Epithelial cell of esophagus (primary cell): ENCODE data around the gene CHCHD4.

Experiments
- DNase-seq: peaks from one replicate; pipeline ENCODE4 v3.0.0; 2010; ENCODE audit warnings: low read depth
- H3K4me3 ChIP-seq: 2 replicates; pipeline ENCODE4 v1.5.1; 2011; ENCODE audit warnings: mild to moderate bottlenecking, low read length, control low read depth
- TF ChIP-seq, protein P1 (sequence below): IDR thresholded peaks from 2 replicates; pipeline ENCODE4 v1.5.1; 2011; ENCODE audit warnings: low read depth, mild to moderate bottlenecking, low read length, control low read depth, inconsistent platforms; ENCODE audit not compliant: insufficient read depth; ENCODE audit errors: missing control alignments

Gene CHCHD4

GRCh38 chr3:14150491-14151230 lies 26.0 kb upstream of the CHCHD4 start:
- DNase-seq: peak; percentile 35

GRCh38 chr3:14150078-14150477 lies 25.4 kb upstream of the CHCHD4 start:
- H3K4me3 ChIP-seq: no peak overlapping the region
- no peak for DNase-seq
- TF ChIP-seq, protein P1, sequence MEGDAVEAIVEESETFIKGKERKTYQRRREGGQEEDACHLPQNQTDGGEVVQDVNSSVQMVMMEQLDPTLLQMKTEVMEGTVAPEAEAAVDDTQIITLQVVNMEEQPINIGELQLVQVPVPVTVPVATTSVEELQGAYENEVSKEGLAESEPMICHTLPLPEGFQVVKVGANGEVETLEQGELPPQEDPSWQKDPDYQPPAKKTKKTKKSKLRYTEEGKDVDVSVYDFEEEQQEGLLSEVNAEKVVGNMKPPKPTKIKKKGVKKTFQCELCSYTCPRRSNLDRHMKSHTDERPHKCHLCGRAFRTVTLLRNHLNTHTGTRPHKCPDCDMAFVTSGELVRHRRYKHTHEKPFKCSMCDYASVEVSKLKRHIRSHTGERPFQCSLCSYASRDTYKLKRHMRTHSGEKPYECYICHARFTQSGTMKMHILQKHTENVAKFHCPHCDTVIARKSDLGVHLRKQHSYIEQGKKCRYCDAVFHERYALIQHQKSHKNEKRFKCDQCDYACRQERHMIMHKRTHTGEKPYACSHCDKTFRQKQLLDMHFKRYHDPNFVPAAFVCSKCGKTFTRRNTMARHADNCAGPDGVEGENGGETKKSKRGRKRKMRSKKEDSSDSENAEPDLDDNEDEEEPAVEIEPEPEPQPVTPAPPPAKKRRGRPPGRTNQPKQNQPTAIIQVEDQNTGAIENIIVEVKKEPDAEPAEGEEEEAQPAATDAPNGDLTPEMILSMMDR: no peak

More at GRCh38 chr3:14150491-14151230, 26.0 kb upstream of the CHCHD4 start:
- TF ChIP-seq, protein P1: no peak
- H3K4me3 ChIP-seq: no peak overlapping the region

DNA sequence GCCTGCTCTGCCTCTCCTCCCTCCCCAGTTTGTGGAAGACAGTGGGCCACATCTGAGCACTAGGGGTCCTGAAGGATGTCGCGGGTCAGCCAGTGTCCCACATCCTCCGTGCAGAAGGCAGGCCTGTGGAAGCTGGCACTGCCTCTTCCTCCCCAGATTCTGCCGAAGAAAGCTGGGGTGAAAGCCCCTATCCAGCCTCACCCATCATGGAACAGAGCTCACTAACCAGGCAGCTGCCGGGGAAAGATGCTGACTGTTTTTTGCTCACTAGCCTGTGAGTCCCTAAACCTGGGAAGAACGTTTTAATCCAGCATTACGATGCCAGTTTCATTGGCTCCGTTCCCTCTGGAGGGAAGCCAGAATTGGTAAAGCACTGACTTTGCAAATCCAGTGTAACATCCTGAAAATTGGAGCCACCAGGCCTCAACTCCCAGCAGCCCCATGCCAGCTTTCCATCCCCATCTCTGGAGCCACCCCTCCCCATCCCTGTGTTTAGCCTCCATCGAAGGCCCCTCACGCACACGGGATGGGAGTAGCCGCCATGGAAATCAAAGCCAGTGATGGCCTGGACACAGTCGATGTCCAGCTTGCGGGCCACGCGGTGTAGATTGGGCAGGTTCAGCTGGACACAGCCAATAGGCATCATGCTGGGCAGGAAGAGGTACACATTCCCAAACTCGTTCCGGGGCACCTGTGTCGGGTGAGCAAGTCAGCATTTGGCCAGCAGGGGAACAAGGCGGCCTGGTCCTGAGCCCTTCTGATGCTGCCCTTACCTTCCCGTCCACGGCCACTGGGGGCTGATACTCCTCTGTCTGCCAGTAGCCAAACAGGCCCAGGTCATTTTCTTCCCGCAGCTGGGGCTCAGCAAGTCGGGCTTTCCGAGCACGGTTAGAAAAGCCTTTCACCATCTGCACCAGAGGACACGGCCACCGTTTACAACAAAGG lies 23.6 kb upstream of the CHCHD4 start:
- H3K4me3 ChIP-seq: no peak overlapping the region
- no peak for DNase-seq
- TF ChIP-seq, protein P1: no peak

DNA sequence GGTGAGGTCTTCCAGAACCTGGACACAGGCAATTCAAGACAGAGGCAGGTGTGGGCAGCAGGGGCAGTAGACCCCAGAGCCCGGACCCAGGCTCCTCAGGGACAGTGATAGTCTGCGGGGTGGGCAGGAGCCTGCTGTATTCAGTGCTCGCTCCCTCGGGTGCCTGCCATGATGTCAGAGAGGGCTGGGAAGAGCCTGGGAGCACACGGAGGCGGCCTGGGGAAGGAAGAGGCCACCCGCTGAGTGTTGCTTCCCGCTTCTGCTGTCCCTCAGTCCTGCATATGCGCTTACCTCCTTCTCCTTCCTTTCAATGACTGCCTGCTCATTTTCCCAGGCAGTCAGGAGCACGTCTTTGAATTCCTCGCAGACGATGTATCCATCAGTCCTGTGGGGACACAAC lies 22.9 kb upstream of the CHCHD4 start:
- TF ChIP-seq, protein P1: no peak
- H3K4me3 ChIP-seq: no peak overlapping the region
- DNase-seq: no peak

- DNase-seq: no peak
- TF ChIP-seq, protein P1: no peak
- H3K4me3 ChIP-seq: no peak overlapping the region
Observed at GRCh38 chr3:14147066-14147435, 22.4 kb upstream of the CHCHD4 start.

- DNase-seq: no peak
- TF ChIP-seq, protein P1: no peak
Observed at GRCh38 chr3:14146381-14147065, 21.9 kb upstream of the CHCHD4 start.

More at GRCh38 chr3:14146381-14147065, 21.9 kb upstream of the CHCHD4 start:
- H3K4me3 ChIP-seq: no peak overlapping the region
